ENCODE results near the gene CADPS2. TPM values are rescaled to one million over a fixed set of nuclear protein-coding genes. Genes with fewer than 3 reads are reported as not detected.

The CADPS2 gene
- total and polyA plus RNA-seq, 12 donors, result 14.6 to 103 (median 39.4) TPM

DNA sequence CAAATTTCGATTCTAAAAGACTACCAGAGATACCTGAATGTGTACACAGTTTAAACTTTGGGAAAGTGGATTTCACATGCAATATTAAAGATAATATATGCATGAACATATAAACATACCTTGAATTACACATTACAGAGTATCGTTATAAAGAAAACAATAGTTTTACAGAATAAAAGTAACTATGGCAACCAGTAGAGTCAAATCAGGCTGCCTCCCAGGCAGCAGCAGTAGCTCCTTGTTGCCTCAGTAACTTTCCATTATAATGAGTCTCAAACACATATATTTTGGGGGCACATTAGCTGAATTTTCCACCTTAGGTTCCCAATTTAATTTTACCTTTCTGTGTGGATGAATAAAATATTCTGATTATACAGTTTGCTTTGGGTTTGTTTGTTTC lies 417.3 kb downstream of the CADPS2 start:
- TF ChIP-seq POLR2A (IDR thresholded peaks at IDR 0.05), result no peak
- TF ChIP-seq, protein P1, sequence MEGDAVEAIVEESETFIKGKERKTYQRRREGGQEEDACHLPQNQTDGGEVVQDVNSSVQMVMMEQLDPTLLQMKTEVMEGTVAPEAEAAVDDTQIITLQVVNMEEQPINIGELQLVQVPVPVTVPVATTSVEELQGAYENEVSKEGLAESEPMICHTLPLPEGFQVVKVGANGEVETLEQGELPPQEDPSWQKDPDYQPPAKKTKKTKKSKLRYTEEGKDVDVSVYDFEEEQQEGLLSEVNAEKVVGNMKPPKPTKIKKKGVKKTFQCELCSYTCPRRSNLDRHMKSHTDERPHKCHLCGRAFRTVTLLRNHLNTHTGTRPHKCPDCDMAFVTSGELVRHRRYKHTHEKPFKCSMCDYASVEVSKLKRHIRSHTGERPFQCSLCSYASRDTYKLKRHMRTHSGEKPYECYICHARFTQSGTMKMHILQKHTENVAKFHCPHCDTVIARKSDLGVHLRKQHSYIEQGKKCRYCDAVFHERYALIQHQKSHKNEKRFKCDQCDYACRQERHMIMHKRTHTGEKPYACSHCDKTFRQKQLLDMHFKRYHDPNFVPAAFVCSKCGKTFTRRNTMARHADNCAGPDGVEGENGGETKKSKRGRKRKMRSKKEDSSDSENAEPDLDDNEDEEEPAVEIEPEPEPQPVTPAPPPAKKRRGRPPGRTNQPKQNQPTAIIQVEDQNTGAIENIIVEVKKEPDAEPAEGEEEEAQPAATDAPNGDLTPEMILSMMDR (IDR thresholded peaks at IDR 0.05), result no peak
- intact Hi-C loops (cut with DNase I), result no loop called here
- no peaks in the 10 kb centered on the region for H3K4me1 ChIP-seq (replicated peaks in 1 of 2)
- H3K36me3 ChIP-seq (replicated peaks in 1 of 2), result no peaks in the 10 kb centered on the region
- DNase-seq, result no peak
- no peak overlapping the region for H3K4me3 ChIP-seq
- 72 to 90% (median 80%) methylated on average over 2 of the region's 2 CpGs for WGBS, 4 donors
- H3K27me3 ChIP-seq, result no peaks in the 10 kb centered on the region
- no peaks in the 10 kb centered on the region for H3K9me3 ChIP-seq (replicated peaks in 1 of 3)
- no peak overlapping the region for H3K27ac ChIP-seq

GRCh38 chr7:122467661-122468449 lies 418.4 kb downstream of the CADPS2 start:
- intact Hi-C loops (cut with DNase I), result no loop called here
- H3K4me1 ChIP-seq (replicated peaks in 1 of 2), result no peaks in the 10 kb centered on the region
- no peaks in the 10 kb centered on the region for H3K9me3 ChIP-seq (replicated peaks in 1 of 3)
- WGBS, 4 donors, result 58 to 76% (median 68%) methylated on average over 4 of the region's 4 CpGs
- no peak overlapping the region for H3K27ac ChIP-seq
- TF ChIP-seq POLR2A (IDR thresholded peaks at IDR 0.05), result no peak
- TF ChIP-seq, protein P1 (IDR thresholded peaks at IDR 0.05), result no peak
- no peaks in the 10 kb centered on the region for H3K27me3 ChIP-seq
- H3K36me3 ChIP-seq (replicated peaks in 1 of 2), result no peaks in the 10 kb centered on the region
- no peak for DNase-seq
- no peak overlapping the region for H3K4me3 ChIP-seq

- no peak overlapping the region for H3K4me3 ChIP-seq
- WGBS, 4 donors, result 96 to 97% (median 97%) methylated on average over 7 of the region's 7 CpGs
- H3K27ac ChIP-seq, result no peak overlapping the region
- H3K9me3 ChIP-seq (replicated peaks in 1 of 3), result peaks cover 0 to 5% (median 0%) of the 10 kb centered on the region in 3 donors
- H3K27me3 ChIP-seq, result no peaks in the 10 kb centered on the region
- intact Hi-C loops (cut with DNase I), result no loop called here
- DNase-seq, result no peak
- no peak for TF ChIP-seq POLR2A (IDR thresholded peaks at IDR 0.05)
- TF ChIP-seq, protein P1 (IDR thresholded peaks at IDR 0.05), result no peak
- no peaks in the 10 kb centered on the region for H3K4me1 ChIP-seq (replicated peaks in 1 of 2)
- H3K36me3 ChIP-seq (replicated peaks in 1 of 2), result no peaks in the 10 kb centered on the region
Observed at GRCh38 chr7:122465296-122465695, 421.0 kb downstream of the CADPS2 start.

- Histone ChIP-seq H3K27ac (no peak overlapping the region), H3K9me3 (replicated peaks in 1 of 3) (peaks cover 0 to 5% (median 0%) of the 10 kb centered on the region in 3 donors), H3K36me3 (replicated peaks in 1 of 2) (no peaks in the 10 kb centered on the region), H3K4me3 (no peak overlapping the region), H3K27me3 (no peaks in the 10 kb centered on the region), H3K4me1 (replicated peaks in 1 of 2) (no peaks in the 10 kb centered on the region)
- DNase-seq, result no peak
- TF ChIP-seq POLR2A (IDR thresholded peaks at IDR 0.05), result no peak
- TF ChIP-seq, protein P1 (IDR thresholded peaks at IDR 0.05), result no peak
- intact Hi-C loops (cut with DNase I), result no loop called here
- 26 to 41% (median 32%) methylated on average over 1 of the region's 1 CpG for WGBS, 4 donors
Observed at GRCh38 chr7:122463631-122464030, 422.6 kb downstream of the CADPS2 start.
